IMR-90 (cell line): ENCODE measurements around the gene AP1S2. TPM values are rescaled to one million over a fixed set of nuclear protein-coding genes. Genes with fewer than 3 reads are reported as not detected.

Source experiments
- ATAC-seq: fragments of 200-7000 bp; cut with Tn5 transposase; 2 replicates; pipeline ENCODE4 v1.9.1; 2020; ENCODE audit warnings: low read depth, mild to moderate bottlenecking, moderate library complexity
- BruUV-seq: library from RNA; stranded (reverse); fragments of 400-500 nt; replicated peaks from 2 replicates; lab custom pipeline; 2021; lab: Mats Ljungman, UMichigan
- CTCF ChIA-PET: fragments of 300-600 bp; formaldehyde crosslinking; extraction: SDS; loops from one replicate; lab custom pipeline; 2021; ENCODE audit warnings: antibody characterized with exemption; lab: Yijun Ruan, JAX
- POLR2A ChIA-PET: fragments of 300-600 bp; sonication (Branson Sonifier 250); formaldehyde crosslinking; loops from one replicate; lab custom pipeline; 2022; ENCODE audit warnings: antibody characterized with exemption; ENCODE audit not compliant: unreplicated experiment; lab: Charles Lee
- DNase-seq: peaks from one replicate; pipeline ENCODE4 v3.0.0; 2013
- H2AFZ ChIP-seq: replicated peaks from 2 replicates; pipeline ENCODE3; 2013; ENCODE audit warnings: low read length, mild to moderate bottlenecking; ENCODE audit not compliant: poor library complexity
- H2AK5ac ChIP-seq: 2 replicates; pipeline ENCODE4 v1.6.1; 2013; ENCODE audit warnings: low read depth, low read length, inconsistent platforms
- H2AK9ac ChIP-seq: replicated peaks from 2 replicates; pipeline ENCODE3; 2013; ENCODE audit warnings: mild to moderate bottlenecking, low read depth, low read length, moderate library complexity; ENCODE audit not compliant: poor library complexity
- H2BK120ac ChIP-seq: 2 replicates; pipeline ENCODE4 v1.6.1; 2013; ENCODE audit warnings: low read depth, low read length, inconsistent platforms
- H2BK15ac ChIP-seq: 3 replicates; pipeline ENCODE4 v1.6.1; 2013; ENCODE audit warnings: low read depth, low read length, inconsistent platforms
- H2BK20ac ChIP-seq: 2 replicates; pipeline ENCODE4 v1.6.1; 2013; ENCODE audit warnings: low read depth, mild to moderate bottlenecking, inconsistent platforms, low read length, moderate library complexity
- H2BK5ac ChIP-seq: 2 replicates; pipeline ENCODE4 v1.6.1; 2013; ENCODE audit warnings: mild to moderate bottlenecking, low read depth, low read length, inconsistent platforms; ENCODE audit not compliant: poor library complexity, severe bottlenecking
- H3K14ac ChIP-seq: replicated peaks from 2 replicates; pipeline ENCODE4 v1.6.1; 2013; ENCODE audit warnings: low read depth, low read length, inconsistent platforms
- H3K18ac ChIP-seq: 2 replicates; pipeline ENCODE4 v1.6.1; 2013; ENCODE audit warnings: low read depth, low read length, control low read depth
- H3K23ac ChIP-seq: 2 replicates; pipeline ENCODE4 v1.6.1; 2013; ENCODE audit warnings: low read depth, low read length, inconsistent platforms
- H3K27ac ChIP-seq: 2 replicates; pipeline ENCODE4 v1.5.1; 2013; ENCODE audit warnings: mild to moderate bottlenecking, control low read depth, low read length; ENCODE audit not compliant: insufficient read depth
- H3K27me3 ChIP-seq: 2 replicates; pipeline ENCODE4 v1.6.1; 2013; ENCODE audit warnings: low read length; ENCODE audit not compliant: control insufficient read depth, insufficient read depth
- H3K36me3 ChIP-seq: 2 replicates; pipeline ENCODE4 v1.6.1; 2013; ENCODE audit warnings: low read length, mixed read lengths; ENCODE audit not compliant: control insufficient read depth, insufficient read depth
- H3K4ac ChIP-seq: 2 replicates; pipeline ENCODE4 v1.6.1; 2013; ENCODE audit warnings: low read depth, low read length, inconsistent platforms
- H3K4me1 ChIP-seq: 2 replicates; pipeline ENCODE4 v1.6.1; 2013; ENCODE audit warnings: low read length, mixed read lengths; ENCODE audit not compliant: control insufficient read depth, insufficient read depth
- H3K4me2 ChIP-seq: 2 replicates; pipeline ENCODE4 v1.6.1; 2013; ENCODE audit warnings: low read depth, mild to moderate bottlenecking, control low read depth, low read length, moderate library complexity
- H3K4me3 ChIP-seq: 2 replicates; pipeline ENCODE4 v1.5.1; 2013; ENCODE audit warnings: low read depth, mild to moderate bottlenecking, control low read depth, low read length, moderate library complexity; ENCODE audit not compliant: insufficient read depth
- H3K56ac ChIP-seq: 2 replicates; pipeline ENCODE4 v1.6.1; 2013; ENCODE audit warnings: low read length, inconsistent platforms; ENCODE audit not compliant: insufficient read depth; ENCODE audit errors: extremely low read depth
- H3K79me1 ChIP-seq, 2 experiments: 2 replicates each; pipeline ENCODE4 v1.6.1; 2013; ENCODE audit warnings: low read length in 2 of 2, inconsistent platforms in 1 of 2, low read depth in 1 of 2
- H3K9ac ChIP-seq: 2 replicates; pipeline ENCODE4 v1.6.1; 2013; ENCODE audit warnings: low read depth, low read length, control low read depth
- H3K9me1 ChIP-seq: 2 replicates; pipeline ENCODE4 v1.6.1; 2013; ENCODE audit warnings: low read length, inconsistent platforms; ENCODE audit not compliant: insufficient read depth
- H3K9me3 ChIP-seq: 2 replicates; pipeline ENCODE4 v1.6.1; 2013; ENCODE audit warnings: low read length; ENCODE audit not compliant: control insufficient read depth, insufficient read depth
- H4K20me1 ChIP-seq: 2 replicates; pipeline ENCODE4 v1.6.1; 2013; ENCODE audit warnings: low read length, inconsistent platforms; ENCODE audit not compliant: insufficient read depth
- H4K5ac ChIP-seq: 2 replicates; pipeline ENCODE4 v1.6.1; 2013; ENCODE audit warnings: mild to moderate bottlenecking, low read depth, low read length, control low read depth
- H4K8ac ChIP-seq, 2 experiments: 2 replicates each; pipeline ENCODE4 v1.6.1; 2013; ENCODE audit warnings: low read depth in 2 of 2, low read length in 2 of 2, control low read depth in 1 of 2, inconsistent platforms in 1 of 2
- H4K91ac ChIP-seq: 2 replicates; pipeline ENCODE4 v1.6.1; 2013; ENCODE audit warnings: low read depth, low read length, inconsistent platforms; ENCODE audit not compliant: insufficient read depth
- CEBPB ChIP-seq: IDR thresholded peaks from 2 replicates; pipeline ENCODE4 v1.6.1; 2012; ENCODE audit warnings: low read depth, low read length, improper control_type of control experiment
- CHD1 ChIP-seq: IDR thresholded peaks from 2 replicates; pipeline ENCODE4 v1.6.1; 2012; ENCODE audit warnings: low read depth, low read length, improper control_type of control experiment
- FOS ChIP-seq: fragments of 150-350 bp; IDR thresholded peaks from 2 replicates; pipeline ENCODE4 v1.6.1; 2016; ENCODE audit warnings: low read depth, low read length
- MAFK ChIP-seq: IDR thresholded peaks from 2 replicates; pipeline ENCODE4 v1.6.1; 2012; ENCODE audit warnings: low read depth, low read length, improper control_type of control experiment
- MAZ ChIP-seq: IDR thresholded peaks from 2 replicates; pipeline ENCODE4 v1.6.1; 2012; ENCODE audit warnings: low read depth, mild to moderate bottlenecking, low read length, improper control_type of control experiment, moderate library complexity, borderline replicate concordance
- MXI1 ChIP-seq: IDR thresholded peaks from 2 replicates; pipeline ENCODE4 v1.6.1; 2012; ENCODE audit warnings: low read depth, mild to moderate bottlenecking, low read length, moderate library complexity, borderline replicate concordance
- NFE2L2 ChIP-seq: fragments of 150-350 bp; IDR thresholded peaks from 2 replicates; pipeline ENCODE4 v1.6.1; 2016; ENCODE audit warnings: low read depth, mild to moderate bottlenecking, low read length
- RFX5 ChIP-seq: IDR thresholded peaks from 2 replicates; pipeline ENCODE4 v1.8.0; 2012; ENCODE audit warnings: low read depth, mild to moderate bottlenecking, low read length, moderate library complexity
- WGBS, 2 experiments: methylation state at CpG; one replicate each; pipeline versions ENCODE4 v1.1.5 to v1.1.7; 2013; ENCODE audit warnings: missing lambda C conversion rate in 2 of 2; ENCODE audit not compliant: insufficient read length in 1 of 2; ENCODE audit errors: extremely low coverage in 2 of 2; 5-methylcytosine and 5-hydroxymethylcytosine counted together
- dilution Hi-C: fragments of 300-500 bp; cut with HindIII; formaldehyde crosslinking; loops from one replicate; pipeline ENCODE4 v1.14.3; 2018; ENCODE audit warnings: low sequenced_read_pairs; ENCODE audit not compliant: unreplicated experiment
- in situ Hi-C: fragments of 300-500 bp; cut with MboI; formaldehyde crosslinking; loops from 3 replicates; pipeline ENCODE4 v1.14.3; 2019; ENCODE audit warnings: low sequenced_read_pairs, inconsistent platforms, mixed read lengths
- intact Hi-C: fragments of 100-400 bp; cut with micrococcal nuclease; formaldehyde crosslinking; loops from 2 replicates; pipeline ENCODE4 v1.10.0; 2022
- polyA plus RNA-seq, 3 experiments: library from polyadenylated mRNA; depleted of rRNA; stranded (reverse); fragments of >200 nt; gene quantifications; 2 replicates each; pipeline ENCODE4 v1.2.3, GENCODE V29; 2012; ENCODE audit warnings: low replicate concordance in 1 of 3
- total RNA-seq: library from RNA; depleted of rRNA; stranded (reverse); fragments of >200 nt; gene quantifications from 2 replicates; pipeline ENCODE4 v1.2.3, GENCODE V29; 2012
- TF ChIP-seq, protein P1 (sequence below): fragments of 150-350 bp; IDR thresholded peaks from 2 replicates; pipeline ENCODE4 v1.6.1; 2017; ENCODE audit warnings: mild to moderate bottlenecking, antibody characterized with exemption, low read length, low read depth
- TF ChIP-seq, protein P2 (sequence below): conservative IDR thresholded peaks from 2 replicates; pipeline ENCODE4 v1.5.1; 2012; ENCODE audit warnings: mild to moderate bottlenecking, low read depth, low read length, improper control_type of control experiment
- TF ChIP-seq, protein P3 (sequence below): fragments of 150-350 bp; IDR thresholded peaks from 2 replicates; pipeline ENCODE4 v1.6.1; 2016; ENCODE audit warnings: low read depth, mild to moderate bottlenecking, low read length, moderate library complexity, borderline replicate concordance

AP1S2 gene
- total and polyA plus RNA-seq, 2 of the 4 experiments (the other 2 are of a cell fraction) = 28.3 to 46.5 TPM

DNA sequence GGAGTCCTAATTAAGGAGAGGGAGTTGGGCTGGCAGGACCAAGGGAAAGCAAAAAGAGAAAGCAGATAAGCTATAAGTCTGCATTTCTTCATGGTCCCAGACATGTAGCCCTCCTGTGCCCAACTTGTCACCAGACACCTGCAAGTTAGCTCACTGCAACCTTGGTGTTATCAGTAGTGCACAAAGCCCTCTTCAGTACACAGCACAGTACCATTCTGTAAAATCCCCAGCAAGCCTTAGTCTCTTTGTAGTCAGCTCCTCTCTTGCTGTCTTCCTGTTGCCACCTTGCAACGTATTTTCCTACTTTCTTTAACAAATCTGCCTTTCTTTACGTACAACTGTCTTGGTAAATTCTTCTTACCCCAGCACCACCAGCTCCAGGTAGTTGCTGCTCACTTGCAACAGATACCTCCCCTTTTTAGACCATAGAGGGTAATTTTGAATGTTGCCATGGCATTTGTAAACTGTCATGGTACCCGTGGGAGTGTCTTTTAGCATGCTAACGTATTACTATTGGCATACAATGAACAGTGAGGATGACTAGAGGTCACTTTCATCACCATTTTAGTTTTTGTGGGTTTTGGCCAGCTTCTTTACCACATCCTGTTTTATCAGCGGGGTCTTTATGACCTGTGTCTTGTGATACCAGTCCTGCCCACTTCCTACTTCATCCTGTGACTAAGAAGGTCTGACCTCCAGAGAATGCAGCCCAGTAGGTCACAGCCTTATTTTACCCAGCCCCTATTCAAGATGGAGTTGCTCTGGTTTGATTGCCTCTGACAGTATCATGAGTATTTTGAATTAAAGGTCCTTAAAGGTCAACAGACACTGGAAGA is 28.3 kb upstream of the AP1S2 start:
- Histone ChIP-seq H4K5ac (no peak overlapping the region), H2AFZ (no peak overlapping the region), H3K79me1 (no peaks in the 10 kb centered on the region), H3K4me3 (no peak overlapping the region), H4K91ac (no peak overlapping the region), H2AK5ac (no peak overlapping the region), H3K9me3 (peaks cover 2% of the 10 kb centered on the region; the same call in 1 of the 2 replicates), H3K36me3 (no peaks in the 10 kb centered on the region), H3K56ac (no peak overlapping the region), H3K9ac (no peak overlapping the region), H3K4me1 (no peaks in the 10 kb centered on the region), H3K18ac (no peak overlapping the region), H3K4ac (no peak overlapping the region), H4K8ac (no peak overlapping the region), H2BK15ac (no peak overlapping the region), H2BK120ac (no peak overlapping the region), H2BK5ac (no peak overlapping the region), H3K4me2 (no peak overlapping the region), H3K27ac (no peak overlapping the region), H4K20me1 (no peaks in the 10 kb centered on the region), H2AK9ac (no peak overlapping the region), H3K27me3 (peaks cover 2% of the 10 kb centered on the region; the same call in 1 of the 2 replicates), H2BK20ac (no peak overlapping the region), H3K23ac (no peak overlapping the region), H3K14ac (no peak overlapping the region), H3K9me1 (no peaks in the 10 kb centered on the region)
- BruUV-seq = no TSS peak
- POLR2A ChIA-PET = no interaction called here
- CTCF ChIA-PET = no interaction called here
- no peak for TF ChIP-seq FOS
- TF ChIP-seq, protein P1, sequence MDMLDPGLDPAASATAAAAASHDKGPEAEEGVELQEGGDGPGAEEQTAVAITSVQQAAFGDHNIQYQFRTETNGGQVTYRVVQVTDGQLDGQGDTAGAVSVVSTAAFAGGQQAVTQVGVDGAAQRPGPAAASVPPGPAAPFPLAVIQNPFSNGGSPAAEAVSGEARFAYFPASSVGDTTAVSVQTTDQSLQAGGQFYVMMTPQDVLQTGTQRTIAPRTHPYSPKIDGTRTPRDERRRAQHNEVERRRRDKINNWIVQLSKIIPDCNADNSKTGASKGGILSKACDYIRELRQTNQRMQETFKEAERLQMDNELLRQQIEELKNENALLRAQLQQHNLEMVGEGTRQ = no peak
- no peak for TF ChIP-seq RFX5
- no peak for TF ChIP-seq CEBPB
- TF ChIP-seq MAZ = no peak
- no peak for TF ChIP-seq MAFK
- TF ChIP-seq CHD1 = no peak
- no peak for TF ChIP-seq MXI1
- no peak for TF ChIP-seq NFE2L2
- TF ChIP-seq, protein P2, sequence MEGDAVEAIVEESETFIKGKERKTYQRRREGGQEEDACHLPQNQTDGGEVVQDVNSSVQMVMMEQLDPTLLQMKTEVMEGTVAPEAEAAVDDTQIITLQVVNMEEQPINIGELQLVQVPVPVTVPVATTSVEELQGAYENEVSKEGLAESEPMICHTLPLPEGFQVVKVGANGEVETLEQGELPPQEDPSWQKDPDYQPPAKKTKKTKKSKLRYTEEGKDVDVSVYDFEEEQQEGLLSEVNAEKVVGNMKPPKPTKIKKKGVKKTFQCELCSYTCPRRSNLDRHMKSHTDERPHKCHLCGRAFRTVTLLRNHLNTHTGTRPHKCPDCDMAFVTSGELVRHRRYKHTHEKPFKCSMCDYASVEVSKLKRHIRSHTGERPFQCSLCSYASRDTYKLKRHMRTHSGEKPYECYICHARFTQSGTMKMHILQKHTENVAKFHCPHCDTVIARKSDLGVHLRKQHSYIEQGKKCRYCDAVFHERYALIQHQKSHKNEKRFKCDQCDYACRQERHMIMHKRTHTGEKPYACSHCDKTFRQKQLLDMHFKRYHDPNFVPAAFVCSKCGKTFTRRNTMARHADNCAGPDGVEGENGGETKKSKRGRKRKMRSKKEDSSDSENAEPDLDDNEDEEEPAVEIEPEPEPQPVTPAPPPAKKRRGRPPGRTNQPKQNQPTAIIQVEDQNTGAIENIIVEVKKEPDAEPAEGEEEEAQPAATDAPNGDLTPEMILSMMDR = no peak
- TF ChIP-seq, protein P3, sequence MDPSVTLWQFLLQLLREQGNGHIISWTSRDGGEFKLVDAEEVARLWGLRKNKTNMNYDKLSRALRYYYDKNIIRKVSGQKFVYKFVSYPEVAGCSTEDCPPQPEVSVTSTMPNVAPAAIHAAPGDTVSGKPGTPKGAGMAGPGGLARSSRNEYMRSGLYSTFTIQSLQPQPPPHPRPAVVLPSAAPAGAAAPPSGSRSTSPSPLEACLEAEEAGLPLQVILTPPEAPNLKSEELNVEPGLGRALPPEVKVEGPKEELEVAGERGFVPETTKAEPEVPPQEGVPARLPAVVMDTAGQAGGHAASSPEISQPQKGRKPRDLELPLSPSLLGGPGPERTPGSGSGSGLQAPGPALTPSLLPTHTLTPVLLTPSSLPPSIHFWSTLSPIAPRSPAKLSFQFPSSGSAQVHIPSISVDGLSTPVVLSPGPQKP = no peak
- 14% methylated on average over 1 of the region's 5 CpGs; no CpG with 5 or more reads in 1 of the 2 experiments for WGBS, 2 experiments
- intact Hi-C loops = no loop called here
- in situ Hi-C loops = no loop called here
- DNase-seq (peak; percentile 43), ATAC-seq (no peak)
- dilution Hi-C loops = no loop called here
